ENCODE data around the gene PRSS53. TPM values are rescaled to one million over a fixed set of nuclear protein-coding genes. Genes with fewer than 3 reads are reported as not detected.

The PRSS53 gene
- total RNA-seq, 1 donor: 2.8 TPM

- no peak for TF ChIP-seq CTCF (IDR thresholded peaks at IDR 0.05; ENCODE audit: insufficient read depth, low read length)
- no peak for DNase-seq (ENCODE audit: low read depth)
- H3K4me3 ChIP-seq (ENCODE audit: low read depth, low read length): no peak overlapping the region
Observed at GRCh38 chr16:31085873-31086628, 2.7 kb downstream of the PRSS53 start.

GRCh38 chr16:31085411-31085810 is 3.3 kb downstream of the PRSS53 start:
- TF ChIP-seq CTCF (IDR thresholded peaks at IDR 0.05; ENCODE audit: insufficient read depth, low read length): no peak
- H3K4me3 ChIP-seq (ENCODE audit: low read depth, low read length): no peak overlapping the region
- no peak for DNase-seq (ENCODE audit: low read depth)

- H3K4me3 ChIP-seq (ENCODE audit: low read depth, low read length): no peak overlapping the region
- DNase-seq (ENCODE audit: low read depth): no peak
Observed at GRCh38 chr16:31084584-31085302, 4.0 kb downstream of the PRSS53 start.

GRCh38 chr16:31083981-31084380 is 4.8 kb downstream of the PRSS53 start:
- TF ChIP-seq CTCF (IDR thresholded peaks at IDR 0.05; ENCODE audit: insufficient read depth, low read length): no peak
- DNase-seq (ENCODE audit: low read depth): no peak
- no peak overlapping the region for H3K4me3 ChIP-seq (ENCODE audit: low read depth, low read length)

More at GRCh38 chr16:31084584-31085302, 4.0 kb downstream of the PRSS53 start:
- TF ChIP-seq CTCF (IDR thresholded peaks at IDR 0.05; ENCODE audit: insufficient read depth, low read length): no peak

- H3K4me3 ChIP-seq (ENCODE audit: low read depth, low read length): no peak overlapping the region
- no peak for DNase-seq (ENCODE audit: low read depth)
- TF ChIP-seq CTCF (IDR thresholded peaks at IDR 0.05; ENCODE audit: insufficient read depth, low read length): no peak
Observed at GRCh38 chr16:31083556-31083955, 5.2 kb downstream of the PRSS53 start.

- H3K4me3 ChIP-seq (ENCODE audit: low read depth, low read length): no peak overlapping the region
- TF ChIP-seq CTCF (IDR thresholded peaks at IDR 0.05; ENCODE audit: insufficient read depth, low read length): no peak
- DNase-seq (ENCODE audit: low read depth): no peak
Observed at GRCh38 chr16:31083081-31083480, 5.7 kb downstream of the PRSS53 start.
